Uterus (tissue), 2 donors: ENCODE data around the gene CRYBG1.

Source experiments
- POLR2A ChIP-seq, 2 donors: fragments of 450-650 bp; IDR thresholded peaks; one replicate each; pipeline ENCODE4 v1.6.1; 2016; ENCODE audit warnings: antibody characterized with exemption in 2 of 2, mild to moderate bottlenecking in 1 of 2, moderate library complexity in 1 of 2
- TF ChIP-seq, protein P1 (sequence below), 4 experiments: fragments of 200-600 bp in 2 of 4; fragments of 450-650 bp in 2 of 4; sonication (generic) in 2 of 4; IDR thresholded peaks; one replicate each; pipeline ENCODE4 v1.5.1; 2016 to 2019; ENCODE audit warnings: antibody characterized with exemption in 4 of 4, mild to moderate bottlenecking in 2 of 4, moderate library complexity in 1 of 4

GRCh38 chr6:106528521-106528920 is 168.0 kb downstream of the CRYBG1 start:
- no peak for TF ChIP-seq POLR2A (IDR thresholded peaks at IDR 0.05)
- TF ChIP-seq, protein P1, sequence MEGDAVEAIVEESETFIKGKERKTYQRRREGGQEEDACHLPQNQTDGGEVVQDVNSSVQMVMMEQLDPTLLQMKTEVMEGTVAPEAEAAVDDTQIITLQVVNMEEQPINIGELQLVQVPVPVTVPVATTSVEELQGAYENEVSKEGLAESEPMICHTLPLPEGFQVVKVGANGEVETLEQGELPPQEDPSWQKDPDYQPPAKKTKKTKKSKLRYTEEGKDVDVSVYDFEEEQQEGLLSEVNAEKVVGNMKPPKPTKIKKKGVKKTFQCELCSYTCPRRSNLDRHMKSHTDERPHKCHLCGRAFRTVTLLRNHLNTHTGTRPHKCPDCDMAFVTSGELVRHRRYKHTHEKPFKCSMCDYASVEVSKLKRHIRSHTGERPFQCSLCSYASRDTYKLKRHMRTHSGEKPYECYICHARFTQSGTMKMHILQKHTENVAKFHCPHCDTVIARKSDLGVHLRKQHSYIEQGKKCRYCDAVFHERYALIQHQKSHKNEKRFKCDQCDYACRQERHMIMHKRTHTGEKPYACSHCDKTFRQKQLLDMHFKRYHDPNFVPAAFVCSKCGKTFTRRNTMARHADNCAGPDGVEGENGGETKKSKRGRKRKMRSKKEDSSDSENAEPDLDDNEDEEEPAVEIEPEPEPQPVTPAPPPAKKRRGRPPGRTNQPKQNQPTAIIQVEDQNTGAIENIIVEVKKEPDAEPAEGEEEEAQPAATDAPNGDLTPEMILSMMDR (IDR thresholded peaks at IDR 0.05): no peak
